ENCODE data around the gene TFPI2.

TFPI2 gene

DNA sequence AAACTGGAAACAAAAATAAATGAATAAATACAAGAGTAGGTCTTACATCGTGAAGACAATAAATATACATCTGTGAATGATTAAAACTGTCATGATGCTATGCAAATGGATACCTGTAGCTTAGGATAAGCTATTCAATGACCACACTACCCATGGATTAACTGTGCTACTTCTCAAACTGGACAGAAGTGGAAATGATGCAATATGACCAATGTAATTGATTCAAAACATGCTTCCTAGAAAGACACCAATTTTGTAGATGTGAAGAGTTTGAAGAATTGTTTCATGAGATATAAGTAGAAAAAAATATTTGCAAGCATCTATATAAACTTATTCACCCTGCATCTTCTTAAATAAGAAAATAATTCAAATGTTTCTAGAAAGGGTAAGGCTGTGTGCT is 36.1 kb downstream of the TFPI2 start:
- no peak for DNase-seq

DNA sequence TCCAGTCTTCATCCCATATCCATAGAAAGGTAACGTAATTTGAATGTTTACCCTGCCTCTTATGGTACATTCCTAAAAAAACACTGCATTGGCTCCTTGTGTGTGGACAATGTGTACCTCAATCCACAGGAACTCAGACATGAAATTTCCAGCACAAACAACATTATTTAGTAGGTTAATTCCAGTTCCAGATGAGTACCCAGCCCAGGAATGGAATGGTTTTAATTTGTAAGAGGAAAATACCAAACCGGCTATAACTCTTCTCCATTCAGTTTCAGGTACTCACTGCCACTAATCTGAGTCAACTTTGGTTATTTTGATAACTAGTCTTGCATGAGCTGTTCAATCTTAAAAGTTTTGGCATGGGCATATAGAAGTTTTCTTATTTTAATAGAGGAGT is 39.0 kb downstream of the TFPI2 start:
- DNase-seq = no peak

- DNase-seq = no peak
Measured at GRCh38 chr7:93843260-93843659, 47.3 kb downstream of the TFPI2 start.

DNA sequence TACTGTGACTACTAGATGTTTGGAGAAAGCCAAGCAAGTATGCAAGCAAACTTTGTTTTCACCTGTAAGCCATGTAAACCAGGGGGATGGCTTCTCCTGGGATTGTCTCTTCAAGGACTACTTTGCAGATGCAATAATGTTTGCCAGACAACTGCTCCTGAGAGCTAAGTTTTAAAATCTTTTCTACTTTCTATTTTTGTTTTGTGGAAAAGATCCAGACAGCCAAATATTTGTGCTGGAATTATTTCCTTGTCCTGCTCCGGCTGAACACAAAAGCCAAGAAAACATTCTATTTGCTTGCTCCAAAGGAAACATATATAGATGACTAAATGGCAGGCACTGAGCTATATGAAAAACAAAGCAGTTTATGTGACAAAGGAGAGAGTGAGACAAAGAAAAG is 51.6 kb downstream of the TFPI2 start:
- DNase-seq = no peak

- no peak for DNase-seq
Measured at GRCh38 chr7:93837245-93837644, 53.3 kb downstream of the TFPI2 start.

- no peak for DNase-seq
Measured at GRCh38 chr7:93836116-93836515, 54.4 kb downstream of the TFPI2 start.

DNA sequence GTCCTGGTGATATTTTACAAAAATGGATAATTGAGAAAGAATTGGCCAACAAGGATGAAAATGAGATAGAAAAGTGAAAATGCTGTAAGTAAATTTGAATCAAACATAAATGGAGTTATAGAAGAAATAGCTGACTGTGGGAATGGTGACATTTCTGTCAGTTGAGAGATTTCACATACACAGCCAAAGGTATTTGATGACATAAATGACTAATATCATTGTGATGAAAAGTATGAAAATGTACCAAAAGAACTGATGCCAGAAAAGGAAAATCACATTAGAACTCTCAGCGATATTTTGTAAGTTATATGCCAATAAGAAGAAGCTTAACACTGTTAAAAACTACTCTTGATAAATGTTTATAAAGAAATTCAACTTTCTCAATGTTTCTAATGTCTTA is 54.9 kb downstream of the TFPI2 start:
- DNase-seq = no peak

All from NCI-H2081 treated with DMSO at 0.1 percent for 48 hours (cell line).